HG03521 (cell line): ENCODE measurements around the gene SFI1.
"Not testable (repeated sequence)": the region's sequence is repeated elsewhere in the genome, so short reads cannot be mapped to it uniquely, and the experiment has no call there.

Experiments
- ATAC-seq: cut with Tn5 transposase; IDR thresholded peaks from one replicate; pipeline ENCODE4 v1.9.1; 2021; ENCODE audit warnings: mild to moderate bottlenecking, moderate library complexity; ENCODE audit not compliant: unreplicated experiment

The SFI1 gene, protein sequence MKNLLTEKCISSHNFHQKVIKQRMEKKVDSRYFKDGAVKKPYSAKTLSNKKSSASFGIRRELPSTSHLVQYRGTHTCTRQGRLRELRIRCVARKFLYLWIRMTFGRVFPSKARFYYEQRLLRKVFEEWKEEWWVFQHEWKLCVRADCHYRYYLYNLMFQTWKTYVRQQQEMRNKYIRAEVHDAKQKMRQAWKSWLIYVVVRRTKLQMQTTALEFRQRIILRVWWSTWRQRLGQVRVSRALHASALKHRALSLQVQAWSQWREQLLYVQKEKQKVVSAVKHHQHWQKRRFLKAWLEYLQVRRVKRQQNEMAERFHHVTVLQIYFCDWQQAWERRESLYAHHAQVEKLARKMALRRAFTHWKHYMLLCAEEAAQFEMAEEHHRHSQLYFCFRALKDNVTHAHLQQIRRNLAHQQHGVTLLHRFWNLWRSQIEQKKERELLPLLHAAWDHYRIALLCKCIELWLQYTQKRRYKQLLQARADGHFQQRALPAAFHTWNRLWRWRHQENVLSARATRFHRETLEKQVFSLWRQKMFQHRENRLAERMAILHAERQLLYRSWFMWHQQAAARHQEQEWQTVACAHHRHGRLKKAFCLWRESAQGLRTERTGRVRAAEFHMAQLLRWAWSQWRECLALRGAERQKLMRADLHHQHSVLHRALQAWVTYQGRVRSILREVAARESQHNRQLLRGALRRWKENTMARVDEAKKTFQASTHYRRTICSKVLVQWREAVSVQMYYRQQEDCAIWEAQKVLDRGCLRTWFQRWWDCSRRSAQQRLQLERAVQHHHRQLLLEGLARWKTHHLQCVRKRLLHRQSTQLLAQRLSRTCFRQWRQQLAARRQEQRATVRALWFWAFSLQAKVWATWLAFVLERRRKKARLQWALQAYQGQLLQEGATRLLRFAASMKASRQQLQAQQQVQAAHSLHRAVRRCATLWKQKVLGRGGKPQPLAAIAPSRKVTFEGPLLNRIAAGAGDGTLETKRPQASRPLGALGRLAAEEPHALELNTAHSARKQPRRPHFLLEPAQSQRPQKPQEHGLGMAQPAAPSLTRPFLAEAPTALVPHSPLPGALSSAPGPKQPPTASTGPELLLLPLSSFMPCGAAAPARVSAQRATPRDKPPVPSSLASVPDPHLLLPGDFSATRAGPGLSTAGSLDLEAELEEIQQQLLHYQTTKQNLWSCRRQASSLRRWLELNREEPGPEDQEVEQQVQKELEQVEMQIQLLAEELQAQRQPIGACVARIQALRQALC

DNA sequence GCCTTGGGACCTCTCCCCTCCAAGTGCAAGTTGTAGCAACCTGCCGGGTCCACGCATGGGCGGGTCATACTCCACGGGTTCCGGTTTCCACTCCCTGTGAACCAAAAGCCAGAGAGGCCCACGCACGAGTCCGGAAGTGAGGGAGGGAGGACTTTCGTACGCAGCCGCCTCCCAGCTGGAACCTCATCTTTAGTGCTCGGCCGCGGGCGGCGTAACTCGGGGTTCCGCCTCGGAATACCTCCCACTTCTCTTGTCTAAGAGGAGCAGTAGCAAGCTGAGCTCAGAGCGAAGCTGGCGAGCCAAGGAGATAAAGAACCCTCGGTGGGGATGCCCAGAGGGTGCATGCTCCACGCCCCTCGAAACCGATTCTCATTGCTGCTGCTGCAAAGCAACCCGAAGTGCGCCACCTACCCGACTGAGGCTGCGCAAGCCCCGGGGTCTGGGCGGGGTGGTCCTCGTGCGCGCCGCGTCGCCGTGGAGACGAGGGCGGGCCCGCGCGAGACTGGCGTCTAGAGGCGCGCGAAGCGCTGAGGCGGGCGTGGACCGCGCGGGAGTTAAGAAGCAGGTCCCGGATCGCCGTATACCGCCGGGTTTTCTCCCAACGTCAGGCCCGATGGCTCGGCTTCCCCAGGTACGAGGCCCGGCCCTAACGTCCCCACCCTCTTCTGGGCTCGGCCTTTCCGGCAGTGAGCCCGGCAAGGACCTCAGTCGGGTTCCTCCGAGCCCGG lies at the start of gene SFI1:
Gene SFI1 (plus strand): TSS at position 530 of the 728 bp plus-strand sequence. CDS start 11,749 bp downstream, outside the sequence.
- ATAC-seq, result peak; percentile 75

DNA sequence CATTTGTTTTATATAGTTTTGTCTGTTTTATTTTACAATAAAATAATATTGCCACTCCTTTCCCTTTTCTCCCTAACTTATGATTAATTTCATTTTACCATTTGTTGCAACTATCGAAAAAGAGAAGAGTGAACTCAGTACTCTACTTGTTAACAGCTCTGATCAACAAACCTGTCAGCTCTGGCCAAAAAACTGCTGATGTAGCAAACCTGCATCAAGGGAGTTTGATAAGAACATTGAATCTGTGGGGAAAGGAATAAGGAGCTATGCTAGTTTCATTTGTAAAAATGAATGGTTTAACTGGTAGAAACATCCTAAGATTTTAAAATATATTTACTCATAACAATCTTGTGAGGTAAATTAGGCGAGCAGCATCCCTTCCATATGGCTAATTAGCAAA lies 49.6 kb upstream of the SFI1 start:
- ATAC-seq, result no peak

DNA sequence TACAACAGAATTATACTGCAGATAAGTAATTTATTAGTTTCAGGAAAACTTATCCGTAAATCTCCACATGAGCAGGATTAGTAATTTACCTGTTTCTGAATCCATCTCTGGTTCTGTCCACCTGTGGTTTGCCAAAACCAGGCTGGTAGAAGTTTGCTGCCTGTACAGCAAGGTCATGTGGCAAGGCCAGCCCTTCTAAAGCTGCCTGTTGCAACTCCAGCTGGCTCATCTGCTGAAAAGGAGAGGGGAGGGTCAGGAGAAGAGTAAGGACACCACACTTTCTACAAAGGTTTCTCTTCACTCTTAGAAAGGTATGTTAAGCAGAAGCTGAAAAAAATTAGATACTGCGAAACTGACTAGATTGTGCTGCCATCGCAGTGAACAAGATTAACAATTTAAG lies 49.0 kb upstream of the SFI1 start:
- no peak for ATAC-seq

DNA sequence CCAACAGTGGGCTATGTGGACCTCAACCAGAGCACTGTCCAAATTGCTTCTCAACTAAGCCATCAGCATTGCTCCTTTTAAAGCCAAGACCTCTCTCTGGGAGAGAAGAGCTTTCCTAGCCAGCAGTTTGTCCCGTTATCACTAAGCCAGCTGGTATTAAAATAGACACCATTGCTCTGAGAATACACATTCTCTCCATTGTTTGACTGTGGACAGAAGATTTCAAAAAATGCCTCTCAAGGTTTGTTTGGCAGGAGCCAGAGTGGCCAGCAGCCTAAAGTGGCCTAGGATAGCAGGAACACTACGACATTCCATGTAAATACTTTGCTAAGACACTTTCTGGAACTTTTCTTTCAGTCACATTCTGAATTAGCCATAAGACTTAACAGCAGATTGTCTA lies 48.0 kb upstream of the SFI1 start:
- no peak for ATAC-seq

DNA sequence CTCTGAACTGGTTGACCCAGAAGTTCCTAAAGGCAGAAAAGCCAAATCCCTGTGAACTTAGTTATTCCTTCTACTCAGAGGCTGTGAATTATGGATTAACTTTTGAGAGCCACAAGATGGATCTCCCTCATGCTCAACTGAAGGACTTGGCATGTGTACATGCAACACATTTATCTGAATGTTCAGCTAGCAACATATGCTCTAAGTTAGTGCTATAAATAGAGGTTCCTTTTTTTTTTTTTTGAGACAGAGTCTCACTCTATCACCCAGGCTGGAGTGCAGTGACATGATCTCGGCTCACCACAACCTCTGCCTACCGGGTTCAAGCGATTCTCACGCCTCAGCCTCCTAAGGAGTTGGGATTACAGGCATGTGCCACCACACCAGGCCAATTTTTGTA lies 46.8 kb upstream of the SFI1 start:
- ATAC-seq, result no peak

DNA sequence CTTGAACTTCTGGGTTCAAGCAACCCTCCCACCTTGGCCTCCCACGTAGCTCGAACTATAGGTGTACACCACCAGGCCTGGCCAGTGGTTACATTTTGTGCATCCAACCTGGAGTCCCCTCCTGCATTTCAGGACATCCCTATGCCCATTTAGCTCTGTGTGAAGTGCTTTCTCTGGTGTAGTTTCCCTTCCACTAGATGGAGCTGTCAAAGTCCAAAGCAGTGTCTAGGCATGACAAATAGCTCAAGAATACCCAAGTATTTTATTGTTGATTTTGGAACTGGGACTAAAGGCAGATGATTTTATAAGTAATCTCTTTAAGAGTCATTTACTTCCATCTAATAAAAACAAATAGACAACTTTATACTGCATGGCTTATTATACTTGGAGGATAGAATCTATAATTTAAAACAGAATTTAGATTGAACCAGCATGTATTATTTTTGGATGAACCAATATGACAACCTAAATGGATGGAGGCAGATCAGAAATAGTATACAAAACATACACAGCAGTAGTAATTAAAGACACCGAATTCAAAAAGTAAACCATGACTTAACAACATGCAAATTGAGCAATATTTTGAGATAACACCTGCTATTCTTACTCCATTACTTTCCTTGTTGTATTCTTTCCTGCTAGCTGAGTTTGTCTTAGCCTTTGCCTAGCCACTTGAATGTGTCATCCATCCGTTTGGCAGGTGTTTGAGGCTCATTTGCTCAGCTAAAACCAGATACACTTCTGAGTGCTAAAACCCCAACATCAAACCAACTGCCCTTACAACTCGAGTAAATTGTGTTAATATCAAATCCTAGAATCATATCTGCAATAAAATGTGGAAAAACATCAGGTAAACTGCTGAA lies 44.4 kb upstream of the SFI1 start:
- ATAC-seq, result no peak

DNA sequence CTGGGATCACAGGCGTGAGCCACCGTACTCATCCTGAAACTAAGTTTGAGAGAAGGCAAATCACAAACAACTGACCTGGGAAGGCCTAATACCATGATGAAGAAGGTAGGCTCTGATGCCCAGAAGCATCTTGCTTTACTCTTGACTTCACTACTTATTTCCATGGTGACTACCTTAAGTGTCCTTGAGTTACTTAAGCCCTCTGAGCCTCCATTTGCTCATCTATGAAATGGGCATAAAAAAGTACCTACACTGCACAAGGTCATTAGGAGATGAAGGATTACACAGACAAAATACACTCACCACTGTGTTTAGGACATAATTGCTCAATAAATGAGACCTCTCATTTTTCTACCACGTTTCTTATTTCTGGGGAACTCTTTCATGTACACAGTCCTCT lies 34.6 kb upstream of the SFI1 start:
- no peak for ATAC-seq

DNA sequence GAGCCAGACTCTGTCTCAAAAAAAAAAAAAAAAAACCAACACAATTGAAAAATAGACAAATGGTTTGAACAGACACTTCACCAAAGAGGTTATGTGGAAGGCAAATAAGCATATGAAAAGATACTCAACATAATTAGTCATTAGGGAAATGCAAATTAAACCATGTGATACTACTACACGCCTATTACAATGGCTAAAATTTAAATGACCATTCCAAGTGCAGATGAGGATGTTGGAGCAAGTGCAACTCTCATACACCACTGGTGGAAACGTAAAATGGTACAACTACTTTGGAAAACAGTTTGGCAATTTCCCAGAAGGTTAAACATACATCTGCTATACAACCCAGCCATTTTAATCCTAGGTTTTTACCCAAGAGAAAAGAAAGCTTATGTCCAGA lies 31.0 kb upstream of the SFI1 start:
- ATAC-seq, result no peak

DNA sequence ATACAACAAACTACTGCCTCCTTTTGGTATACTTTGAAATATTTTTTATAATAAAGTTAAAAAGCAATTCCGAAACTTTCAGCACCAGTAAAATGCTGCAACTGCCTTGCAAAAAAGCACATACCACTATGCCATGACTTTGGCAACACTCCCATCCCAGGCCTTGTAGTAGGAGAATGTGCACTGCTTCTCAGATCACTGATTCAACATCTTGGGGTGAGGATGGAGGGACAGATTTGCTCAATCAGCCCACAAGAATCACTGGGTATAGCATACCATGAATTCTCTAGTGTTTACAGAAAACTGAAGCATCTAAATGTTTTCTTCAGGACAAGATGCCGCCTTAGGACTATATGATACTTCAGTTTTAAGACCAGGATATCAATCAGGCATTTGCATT lies 21.6 kb upstream of the SFI1 start:
- no peak for ATAC-seq

DNA sequence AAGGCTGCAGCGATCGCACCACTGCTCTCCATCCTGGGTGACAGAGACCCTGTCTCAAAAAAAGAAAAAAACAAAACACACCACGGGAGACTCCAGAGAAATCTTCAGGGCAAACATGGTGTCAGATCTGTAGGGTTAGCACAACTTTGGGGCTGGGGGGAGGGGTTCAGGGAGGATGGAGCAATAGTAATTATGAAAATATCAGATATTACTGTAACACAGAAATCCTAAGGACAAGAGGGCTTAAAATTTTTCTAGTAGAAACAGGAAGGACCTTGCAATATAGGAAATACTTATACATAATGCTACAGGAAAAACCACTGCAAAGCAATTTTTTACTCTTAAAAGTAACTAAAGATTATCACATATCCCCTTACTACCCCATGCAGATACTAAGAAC lies 20.5 kb upstream of the SFI1 start:
- no peak for ATAC-seq

DNA sequence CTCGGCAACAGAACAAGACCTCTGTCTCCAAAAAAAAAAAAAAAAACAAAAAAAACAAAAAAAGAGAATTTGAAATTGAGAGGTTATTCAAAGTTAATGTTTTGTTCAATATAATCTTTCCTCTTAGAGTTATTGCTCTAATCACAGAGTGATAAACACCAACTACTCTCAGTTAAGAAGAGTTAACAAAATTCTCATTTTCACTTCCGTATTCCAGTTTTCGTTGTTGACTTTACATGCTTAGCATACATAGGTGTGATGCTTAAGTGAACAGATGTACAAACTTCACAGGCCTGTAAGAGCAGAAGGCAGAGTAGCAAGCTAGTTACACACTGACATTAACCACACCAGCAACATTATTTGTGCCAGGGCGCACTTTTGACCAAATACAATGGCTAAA lies 19.0 kb upstream of the SFI1 start:
- no peak for ATAC-seq

DNA sequence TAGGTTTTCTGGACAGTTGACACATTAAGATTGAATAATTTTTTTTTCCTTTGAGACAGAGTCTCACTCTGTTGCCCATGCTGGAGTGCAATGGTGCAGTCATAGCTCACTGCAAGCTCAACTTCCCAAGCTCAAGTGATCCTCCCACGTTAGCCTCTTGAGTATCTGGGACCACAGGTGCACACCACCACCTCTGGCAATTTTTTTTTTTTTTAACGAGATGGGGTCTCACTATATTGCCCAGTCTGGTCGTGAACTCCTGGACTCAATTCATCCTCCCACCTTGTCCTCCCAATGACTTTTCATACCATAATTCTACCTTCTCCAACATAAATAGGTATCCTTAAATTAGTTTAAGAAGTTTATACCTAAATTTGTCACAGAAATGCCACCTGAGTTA lies 15.2 kb upstream of the SFI1 start:
- no peak for ATAC-seq

DNA sequence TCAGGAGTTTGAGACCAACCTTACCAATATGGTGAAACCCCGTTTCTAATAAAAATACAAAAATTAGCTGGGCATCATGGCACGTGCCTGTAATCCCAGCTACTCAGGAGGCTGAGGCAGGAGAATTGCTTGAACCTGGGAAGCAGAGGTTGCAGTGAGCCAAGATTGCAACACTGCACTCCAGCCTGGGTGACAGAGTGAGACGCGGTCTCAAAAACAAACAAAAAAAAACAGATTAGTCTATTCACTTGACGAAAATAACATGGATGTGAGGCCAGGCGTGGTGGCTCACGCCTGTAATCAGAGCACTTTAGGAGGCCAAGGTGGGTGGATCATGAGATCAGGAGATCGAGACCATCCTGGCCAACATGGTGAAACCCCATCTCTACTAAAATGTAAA lies 13.9 kb upstream of the SFI1 start:
- ATAC-seq, result not testable (repeated sequence)

DNA sequence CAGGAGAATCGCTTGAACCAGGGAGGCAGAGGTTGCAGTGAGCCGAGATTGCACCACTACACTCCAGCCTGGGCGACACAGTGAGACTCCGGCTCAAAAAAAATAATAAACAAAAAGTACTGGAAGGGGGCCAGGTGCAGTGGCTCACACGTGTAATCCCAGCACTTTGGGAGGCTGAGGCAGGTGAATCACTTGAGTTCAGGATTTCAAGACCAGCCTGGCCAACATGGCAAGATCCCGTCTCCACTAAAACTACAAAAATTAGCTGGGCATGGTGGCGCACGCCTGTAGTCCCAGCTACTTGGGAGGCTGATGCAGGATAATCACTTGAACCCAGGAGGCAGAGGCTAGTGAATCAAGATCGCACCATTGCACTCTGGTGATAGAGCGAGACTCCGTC lies 10.0 kb upstream of the SFI1 start:
- ATAC-seq, result not testable (repeated sequence)

DNA sequence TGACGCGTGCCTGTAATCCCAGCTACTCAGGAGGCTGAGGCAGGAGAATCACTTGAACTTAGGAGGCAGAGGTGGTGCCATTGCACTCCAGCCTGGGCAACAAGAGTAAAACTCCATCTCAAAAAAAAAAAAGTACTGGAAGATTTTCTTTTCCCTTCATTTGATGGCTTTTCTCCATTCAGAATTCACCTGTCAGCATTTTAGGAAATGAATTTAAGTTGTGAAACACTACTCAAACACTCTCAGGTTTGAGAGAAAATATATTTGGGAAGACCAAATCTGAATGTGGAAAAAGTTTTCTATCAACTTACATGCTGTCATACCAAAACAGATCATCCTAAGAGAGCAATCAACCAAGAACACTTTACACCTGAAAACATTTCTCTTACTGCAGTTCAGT lies 9.4 kb upstream of the SFI1 start:
- ATAC-seq, result no peak

DNA sequence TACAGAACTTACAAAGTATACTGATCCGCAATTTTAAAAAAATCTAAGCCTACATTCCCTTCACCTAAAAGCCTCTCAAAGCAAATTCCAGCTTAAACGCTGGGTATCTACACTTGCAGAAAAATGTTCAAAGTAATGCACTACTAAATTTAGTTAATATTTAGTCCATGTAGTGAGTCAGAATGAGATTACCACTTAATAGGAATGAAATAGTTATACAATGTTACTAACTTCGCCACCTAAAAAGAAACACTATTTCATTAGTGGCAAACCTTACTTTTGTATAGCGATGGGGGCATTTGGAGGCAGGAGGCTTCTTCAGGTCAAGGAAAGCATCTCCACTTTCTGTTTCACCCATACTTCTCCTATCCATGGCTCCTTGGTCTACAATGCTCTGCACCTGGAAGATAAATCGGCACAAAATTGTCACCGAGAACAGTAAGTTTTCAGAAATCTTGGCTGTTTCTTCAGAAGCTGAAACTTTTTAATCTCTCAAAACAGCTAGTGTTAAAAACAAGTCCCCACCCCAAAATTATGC lies 7.9 kb upstream of the SFI1 start:
- ATAC-seq, result no peak

DNA sequence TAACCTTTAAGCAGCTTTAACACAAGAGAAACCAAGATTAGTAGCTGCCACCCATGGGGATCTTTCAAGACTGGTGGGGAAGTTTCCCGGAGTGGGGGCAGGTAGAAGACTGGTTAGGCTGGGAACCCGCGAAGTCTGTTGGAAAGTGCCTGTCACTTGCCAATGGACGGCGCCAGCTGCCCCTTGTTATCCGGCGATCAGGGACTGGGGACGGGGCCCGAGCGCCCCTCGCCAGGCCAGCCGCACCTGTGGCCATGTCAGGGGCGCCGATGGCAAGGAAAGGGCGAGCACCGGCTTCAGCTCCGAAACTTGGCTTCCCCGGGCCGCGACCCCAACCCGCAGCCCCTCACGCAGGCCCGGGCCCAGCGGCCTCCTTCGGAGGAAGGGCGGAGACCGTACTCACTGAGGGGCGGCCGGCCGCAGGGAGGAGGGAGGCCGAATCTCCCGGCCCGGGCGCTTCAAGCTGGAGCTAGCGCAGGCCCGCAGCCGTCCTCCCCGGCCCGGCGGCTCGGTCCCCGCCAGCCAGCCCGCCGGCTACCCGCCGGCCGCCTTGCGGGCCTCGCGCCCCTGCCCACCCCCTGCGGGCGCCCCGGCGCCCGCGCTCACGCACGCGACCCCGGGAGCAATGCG lies 7.2 kb upstream of the SFI1 start:
- ATAC-seq, result peak; percentile 9

DNA sequence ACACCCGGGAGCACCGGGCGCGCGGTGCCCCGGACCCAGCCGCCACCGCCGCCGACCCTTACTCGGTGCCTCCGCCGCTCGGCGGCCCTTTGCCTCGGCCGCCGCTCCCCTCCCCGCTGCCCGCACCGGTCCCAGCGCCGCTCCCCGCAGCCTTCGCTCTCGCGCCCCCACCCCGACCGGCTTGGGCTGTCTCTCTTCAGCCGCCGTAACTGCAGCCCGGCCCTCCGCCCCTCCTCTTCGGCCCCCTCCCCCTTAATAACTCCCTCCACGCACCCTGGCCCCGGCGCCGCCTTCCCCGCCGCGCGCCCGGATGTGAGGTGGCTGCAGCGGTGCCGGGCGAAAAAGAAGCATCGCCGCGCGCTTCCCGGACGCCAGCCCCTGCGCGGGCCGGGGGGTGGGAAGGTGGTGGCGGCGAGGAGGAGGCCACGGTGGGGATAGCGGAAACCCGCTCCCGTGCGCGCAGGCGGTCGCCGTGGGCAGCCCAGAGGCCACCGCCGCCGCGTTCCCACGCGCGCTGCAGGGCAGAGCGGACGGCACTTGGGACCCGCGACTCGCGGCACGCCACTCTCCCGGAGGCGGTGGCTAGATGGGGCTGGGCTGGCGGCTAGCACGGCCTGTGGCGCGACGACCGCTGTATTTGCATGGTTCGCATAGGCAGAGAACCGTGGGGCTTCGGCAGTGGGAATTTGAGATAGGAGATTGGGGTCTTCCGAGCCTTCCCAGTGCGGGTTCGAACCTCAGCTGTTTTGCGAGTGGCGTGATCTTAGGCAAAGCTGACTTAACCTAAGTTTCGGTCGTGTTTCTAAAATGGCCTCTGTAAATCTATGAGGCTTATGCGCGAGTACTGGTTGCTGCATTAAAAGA lies 6.5 kb upstream of the SFI1 start, which contains the start of gene EIF4ENIF1:
Gene EIF4ENIF1 (minus strand): TSS at position 211 of the 864 bp plus-strand sequence. CDS start 1,124 bp downstream, outside the sequence.
- peak; percentile 37 for ATAC-seq
